ENCODE measurements around the gene HIVEP2. TPM values are rescaled to one million over a fixed set of nuclear protein-coding genes. Genes with fewer than 3 reads are reported as not detected.

Gene HIVEP2
- total RNA-seq, 1 experiment from 2014 or later, result 4.2 TPM

- no peak overlapping the region for H2AK5ac ChIP-seq (ENCODE audit: insufficient read length, low read length)
- H3K36me3 Mint-ChIP-seq (ENCODE audit: insufficient read depth in 1 of 3, low read depth in 3 of 3), result no peaks in the 10 kb centered on the region
- H3K79me2 ChIP-seq (ENCODE audit: insufficient read depth, low read length), result no peaks in the 10 kb centered on the region
- H3K23ac ChIP-seq (ENCODE audit: insufficient read length, low read depth, low read length), result no peak overlapping the region
- no peaks in the 10 kb centered on the region for H4K20me1 ChIP-seq (ENCODE audit: control insufficient read depth, insufficient read depth, insufficient read length)
- H3T11ph ChIP-seq (ENCODE audit: low read length), result no peak overlapping the region
- no peak overlapping the region for H3K4me3 Mint-ChIP-seq
- H2BK12ac ChIP-seq (ENCODE audit: insufficient read length, low read depth, low read length), result no peak overlapping the region
- no peak overlapping the region for H3K9ac ChIP-seq (ENCODE audit: extremely low read depth, insufficient read length, low read length)
- H3K4me1 Mint-ChIP-seq, result peaks cover 6 to 8% of the 10 kb centered on the region in 2 experiments
- H3K4me2 ChIP-seq (ENCODE audit: insufficient read depth, insufficient read length, low read length), result no peak overlapping the region
- no peak overlapping the region for H4K91ac ChIP-seq (ENCODE audit: insufficient read length, low read depth, low read length)
- no peak overlapping the region for H3K27ac Mint-ChIP-seq
- no peak overlapping the region for H2BK20ac ChIP-seq (ENCODE audit: low read depth, low read length, poor library complexity, severe bottlenecking)
- H3K56ac ChIP-seq (ENCODE audit: insufficient read length, low read depth, low read length), result no peak overlapping the region
- no peaks in the 10 kb centered on the region for H3K27me3 Mint-ChIP-seq (ENCODE audit: low read depth)
- no peak overlapping the region for H3K27ac ChIP-seq (ENCODE audit: insufficient read length, low read depth, low read length)
- H3K18ac ChIP-seq (ENCODE audit: insufficient read length, low read depth, low read length), result no peak overlapping the region
- H3K4ac ChIP-seq (ENCODE audit: low read depth, low read length), result no peak overlapping the region
- no peak overlapping the region for H2BK5ac ChIP-seq (ENCODE audit: insufficient read length, low read length)
- DNase-seq, result no peak
- no peak overlapping the region for H3K14ac ChIP-seq (ENCODE audit: insufficient read depth, low read length)
- no peak overlapping the region for H2AFZ ChIP-seq (ENCODE audit: low read length)
- H4K5ac ChIP-seq (ENCODE audit: insufficient read length, low read depth, low read length), result no peak overlapping the region
- H3K27me3 ChIP-seq (ENCODE audit: insufficient read depth, low read length), result no peaks in the 10 kb centered on the region
- H2BK15ac ChIP-seq (ENCODE audit: low read depth, low read length), result no peak overlapping the region
- no peaks in the 10 kb centered on the region for H3K79me1 ChIP-seq (ENCODE audit: insufficient read depth, low read depth, low read length, poor library complexity, severe bottlenecking)
- no peak overlapping the region for H4K8ac ChIP-seq (replicated peaks; ENCODE audit: insufficient read length, low read depth, low read length)
- H2BK120ac ChIP-seq (ENCODE audit: low read depth, low read length, poor library complexity, severe bottlenecking), result no peak overlapping the region
- no peaks in the 10 kb centered on the region for H3K23me2 ChIP-seq (ENCODE audit: insufficient read length, low read depth, low read length, poor library complexity, severe bottlenecking)
- no peaks in the 10 kb centered on the region for H3K4me1 ChIP-seq (ENCODE audit: insufficient read depth, low read length)
- no peaks in the 10 kb centered on the region for H3K9me3 ChIP-seq (ENCODE audit: control insufficient read depth, low read depth, low read length)
- H3K9me3 Mint-ChIP-seq, result peaks cover 0 to 2% of the 10 kb centered on the region in 2 experiments; a peak in 1 of 5 replicates
- no CpG with 5 or more reads among the region's 6 CpGs for WGBS (ENCODE audit: extremely low coverage, insufficient read length, low lambda C conversion rate)
- TF ChIP-seq, protein P1, sequence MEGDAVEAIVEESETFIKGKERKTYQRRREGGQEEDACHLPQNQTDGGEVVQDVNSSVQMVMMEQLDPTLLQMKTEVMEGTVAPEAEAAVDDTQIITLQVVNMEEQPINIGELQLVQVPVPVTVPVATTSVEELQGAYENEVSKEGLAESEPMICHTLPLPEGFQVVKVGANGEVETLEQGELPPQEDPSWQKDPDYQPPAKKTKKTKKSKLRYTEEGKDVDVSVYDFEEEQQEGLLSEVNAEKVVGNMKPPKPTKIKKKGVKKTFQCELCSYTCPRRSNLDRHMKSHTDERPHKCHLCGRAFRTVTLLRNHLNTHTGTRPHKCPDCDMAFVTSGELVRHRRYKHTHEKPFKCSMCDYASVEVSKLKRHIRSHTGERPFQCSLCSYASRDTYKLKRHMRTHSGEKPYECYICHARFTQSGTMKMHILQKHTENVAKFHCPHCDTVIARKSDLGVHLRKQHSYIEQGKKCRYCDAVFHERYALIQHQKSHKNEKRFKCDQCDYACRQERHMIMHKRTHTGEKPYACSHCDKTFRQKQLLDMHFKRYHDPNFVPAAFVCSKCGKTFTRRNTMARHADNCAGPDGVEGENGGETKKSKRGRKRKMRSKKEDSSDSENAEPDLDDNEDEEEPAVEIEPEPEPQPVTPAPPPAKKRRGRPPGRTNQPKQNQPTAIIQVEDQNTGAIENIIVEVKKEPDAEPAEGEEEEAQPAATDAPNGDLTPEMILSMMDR (conservative IDR thresholded peaks at IDR 0.05), result no peak
These were observed 216.0 kb downstream of the HIVEP2 start for GRCh38 chr6:142728910-142729481.
